Suprapubic skin (tissue), 4 donors: ENCODE data around the gene WFDC2.

ENCODE experiments used
- CTCF ChIP-seq, 2 donors: fragments of 200-600 bp in 1 of 2; fragments of 450-650 bp in 1 of 2; sonication (generic) in 1 of 2; IDR thresholded peaks; one replicate each; pipeline ENCODE4 v1.5.1; 2016 to 2019; ENCODE audit warnings: antibody characterized with exemption in 2 of 2, mild to moderate bottlenecking in 1 of 2, moderate library complexity in 1 of 2
- EP300 ChIP-seq: sonication (generic); formaldehyde crosslinking; IDR thresholded peaks from one replicate; pipeline ENCODE4 v1.6.1; 2017; ENCODE audit warnings: antibody characterized with exemption
- POLR2A ChIP-seq, 2 donors: fragments of 450-650 bp; IDR thresholded peaks; one replicate each; pipeline ENCODE4 v1.6.1; 2017; ENCODE audit warnings: antibody characterized with exemption in 2 of 2, mild to moderate bottlenecking in 2 of 2, moderate library complexity in 2 of 2
- POLR2AphosphoS5 ChIP-seq, 3 donors: sonication (generic); formaldehyde crosslinking; IDR thresholded peaks; one replicate each; pipeline ENCODE4 v1.6.1; 2017; ENCODE audit warnings: antibody characterized with exemption in 3 of 3

GRCh38 chr20:45445805-45446562 lies 23.6 kb upstream of the WFDC2 start:
- TF ChIP-seq POLR2A (IDR thresholded peaks at IDR 0.05) (no peak), CTCF (IDR thresholded peaks at IDR 0.05) (peak in 1 of 2 donors; percentile 35), EP300 (no peak), POLR2AphosphoS5 (IDR thresholded peaks at IDR 0.05) (no peak)
